ENCODE results near the gene UBE4A. TPM values are rescaled to one million over a fixed set of nuclear protein-coding genes. Genes with fewer than 3 reads are reported as not detected.
A peak's percentile ranks its signal among the peaks of the same experiment; 100 is the strongest.

Gene UBE4A
- total and polyA plus RNA-seq, 2 donors (not counting 3 experiments of a cell fraction or from before 2014, with no cell fraction given) = 13.3 to 40.2 TPM

- peak overlapping the region; percentile 45 for H2AFZ ChIP-seq (ENCODE audit: low read depth, low read length)
- CTCF ChIA-PET = interaction anchor here (1.0 to 2.4 kb wide), 7 partner anchors 9 to 52 kb away, joined by 3 to 9 read pairs (median 4); no protein-coding TSS in a partner anchor
- peaks cover 52% of the 10 kb centered on the region for H3K79me2 ChIP-seq (ENCODE audit: control insufficient read depth, insufficient read depth, low read length)
- intact Hi-C loops (cut with micrococcal nuclease) = loop anchor here (2.0 to 5.0 kb wide), 2 partner anchors 52 to 131 kb away; partner anchors contain the start of gene IFT46
- FAIRE-seq (no peak), DNase-seq (ENCODE audit: low read depth, low spot score) (no peak)
- H3K9me3 ChIP-seq (replicated peaks; ENCODE audit: control insufficient read depth, insufficient read depth, low read length) = no peaks in the 10 kb centered on the region
- H3K27me3 ChIP-seq (ENCODE audit: control insufficient read depth in 2 of 2, insufficient read depth in 2 of 2, low read length in 2 of 2) = no peaks in the 10 kb centered on the region
- dilution Hi-C loops (cut with MboI; ENCODE audit: extremely low pct_ligation_motif_present, low sequenced_read_pairs) = no loop called here
- peak overlapping the region; percentile 76 for H3K4me2 ChIP-seq (ENCODE audit: insufficient read depth, low read length)
- H3K4me1 ChIP-seq (ENCODE audit: control insufficient read depth, extremely low read depth, insufficient read depth, low read length) = peaks cover 30% of the 10 kb centered on the region
- no peaks in the 10 kb centered on the region for H3K9me1 ChIP-seq (replicated peaks; ENCODE audit: control insufficient read depth, extremely low read depth, insufficient read depth, low read length)
- POLR2A ChIA-PET = interaction anchor here (0.6 kb wide), 2 partner anchors 9 to 1650 kb away, joined by 3 to 6 read pairs; no protein-coding TSS in a partner anchor
- peak overlapping the region; percentile 45 for H3K27ac ChIP-seq (ENCODE audit: insufficient read depth, low read depth, low read length)
- TF ChIP-seq MAX (IDR thresholded peaks at IDR 0.05; ENCODE audit: insufficient read depth, insufficient read length) (no peak), CTCF (IDR thresholded peaks at IDR 0.05; ENCODE audit: extremely low read depth in 1 of 2, insufficient read depth in 1 of 2, low read depth in 1 of 2, low read length in 2 of 2) (no peak), POLR2AphosphoS5 (IDR thresholded peaks at IDR 0.05; ENCODE audit: insufficient read depth, low read depth, low read length) (no peak), GATA2 (IDR thresholded peaks at IDR 0.05; ENCODE audit: insufficient read depth, insufficient read length, low read depth, low read length) (no peak), FOS (IDR thresholded peaks at IDR 0.05; ENCODE audit: borderline replicate concordance, insufficient read depth, low read length) (no peak), POLR2A (IDR thresholded peaks at IDR 0.05; ENCODE audit: low read depth, low read length) (no peak), JUN (IDR thresholded peaks at IDR 0.05; ENCODE audit: borderline replicate concordance, insufficient read depth, insufficient read length, low read depth) (no peak), MYC (IDR thresholded peaks at IDR 0.05; ENCODE audit: low read depth, low read length) (no peak), EZH2 (IDR thresholded peaks at IDR 0.05; ENCODE audit: borderline replicate concordance, low read depth, low read length, severe bottlenecking) (no peak)
- peak overlapping the region; percentile 85 for H3K9ac ChIP-seq (replicated peaks; ENCODE audit: extremely low read depth, insufficient read depth, low read length)
- H4K20me1 ChIP-seq (replicated peaks; ENCODE audit: control insufficient read depth, extremely low read depth, insufficient read depth, low read length) = peaks cover 16% of the 10 kb centered on the region
- H3K4me3 ChIP-seq (replicated peaks in 1 of 3; ENCODE audit: insufficient read depth in 1 of 3, low read depth in 1 of 3, low read length in 3 of 3) = peak overlapping the region; percentile 82 to 94 (median 90)
- BruUV-seq (replicated peaks) = no TSS peak
- H3K36me3 ChIP-seq (ENCODE audit: control insufficient read depth in 2 of 2, extremely low read depth in 1 of 2, insufficient read depth in 2 of 2, low read length in 2 of 2) = no peaks in the 10 kb centered on the region
Measured at GRCh38 chr11:118436639-118437207, 77.3 kb downstream of the UBE4A start.

Measured in endothelial cell of umbilical vein (primary cell).